RCC 7860 (cell line): ENCODE results near the gene CLN3.
"Not testable (repeated sequence)": the region's sequence is repeated elsewhere in the genome, so short reads cannot be mapped to it uniquely, and the experiment has no call there.

Experiments used
- DNase-seq: peaks from one replicate; pipeline ENCODE4 v3.0.0-alpha.2; 2015; ENCODE audit warnings: low spot score
- FAIRE-seq: peaks from 2 replicates; lab custom pipeline; 2012; peaks lifted over from hg19 to GRCh38; lab: Jason Lieb, UNC

CLN3 gene

GRCh38 chr16:28495098-28495793, 3.4 kb upstream of the CLN3 start:
- FAIRE-seq (no peak), DNase-seq (no peak)

DNA sequence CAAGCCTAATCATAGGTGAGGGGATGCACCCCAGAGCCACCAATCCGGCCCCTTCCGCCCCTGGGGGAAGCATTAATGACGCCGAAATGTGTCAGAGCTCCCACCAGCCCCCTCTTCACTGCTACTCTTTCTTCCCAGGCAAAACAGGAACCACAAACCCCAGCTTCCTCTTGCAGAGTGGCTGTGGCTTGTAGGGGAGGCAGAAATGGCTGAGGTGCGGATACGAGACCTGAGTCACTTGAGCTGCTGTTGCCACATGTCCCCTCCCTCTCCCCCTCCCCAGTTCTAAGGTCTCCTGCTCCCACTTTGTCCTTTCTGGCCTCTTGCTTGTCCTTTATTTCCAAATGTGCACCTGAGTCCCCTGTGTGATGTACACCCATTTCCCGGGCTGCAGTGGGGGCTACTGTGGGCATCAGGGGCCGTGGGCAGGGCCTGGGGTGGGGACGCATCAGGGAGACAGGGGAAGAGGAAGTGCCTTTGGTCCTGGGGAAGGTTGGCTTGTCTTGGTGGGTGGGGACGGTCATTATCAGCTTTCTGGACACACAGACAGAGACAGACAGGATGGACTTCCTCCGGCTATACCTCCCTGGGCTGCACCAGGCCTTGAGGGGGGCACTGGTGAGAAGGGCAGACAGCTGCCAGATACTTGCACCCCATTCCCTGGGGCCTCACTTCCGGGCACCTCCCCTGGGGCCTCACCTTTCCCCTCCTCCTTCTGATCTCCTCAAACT, 2.4 kb upstream of the CLN3 start, which contains the start of gene APOBR:
Gene APOBR (plus strand): TSS at position 523 of the 731 bp plus-strand sequence. CDS start 39 bp downstream, at position 562.
- no peak for DNase-seq
- no peak for FAIRE-seq

DNA sequence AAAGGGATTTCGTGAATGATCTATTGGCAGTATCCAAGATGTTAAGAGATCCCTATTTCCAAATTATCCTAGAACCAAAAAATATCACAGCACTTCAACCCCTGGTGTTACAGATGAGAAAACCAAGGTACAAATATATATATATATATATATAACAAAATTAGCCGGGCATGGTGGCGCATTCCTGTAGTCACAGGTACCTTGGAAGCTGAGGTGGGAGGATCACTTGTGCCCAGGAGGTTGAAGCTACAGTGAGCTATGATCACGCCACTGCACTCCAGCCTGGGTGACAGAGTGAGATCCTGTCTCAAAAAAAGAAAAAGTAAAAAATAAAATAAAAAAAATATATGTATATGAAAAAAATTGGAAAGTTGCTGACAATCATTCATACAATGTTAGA, 637 bp upstream of the CLN3 start:
- DNase-seq (no peak), FAIRE-seq (no peak)

DNA sequence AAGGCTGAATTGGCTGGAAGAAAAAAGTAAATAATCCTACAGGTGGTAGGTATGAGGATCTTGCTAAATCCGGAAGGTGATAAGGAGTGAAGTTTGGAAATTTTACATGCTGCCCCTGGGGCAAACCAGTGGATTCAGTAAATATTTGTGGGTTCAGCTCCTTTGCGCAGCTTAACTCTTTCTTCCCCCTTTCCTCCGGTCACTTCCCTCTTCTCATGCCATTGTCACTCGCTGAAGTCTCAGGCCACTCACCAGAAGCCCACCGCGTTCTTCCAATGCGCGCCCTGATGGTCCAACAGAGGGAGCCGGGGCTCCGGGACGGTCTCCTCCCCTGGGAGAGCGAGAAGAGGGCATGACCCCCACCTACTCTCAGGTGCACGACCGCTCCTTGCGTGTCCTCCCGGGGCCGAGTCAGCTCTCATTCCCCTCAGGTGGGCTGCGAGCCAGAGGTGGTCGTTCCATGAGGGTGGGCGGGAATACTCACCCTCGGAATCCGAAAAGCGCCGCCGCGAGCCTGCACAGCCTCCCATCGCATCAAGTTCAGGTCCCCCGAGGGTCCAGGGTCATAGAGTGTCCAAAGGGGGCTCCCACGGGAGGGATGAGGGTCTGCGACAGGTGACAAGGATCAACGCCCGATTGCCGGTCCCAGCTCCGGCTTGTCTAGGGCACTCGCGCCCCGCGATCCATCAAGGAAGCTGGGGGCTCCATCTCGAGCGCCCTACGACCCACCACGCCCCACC, 474 bp downstream of the CLN3 start:
- DNase-seq, result no peak
- no peak for FAIRE-seq

DNA sequence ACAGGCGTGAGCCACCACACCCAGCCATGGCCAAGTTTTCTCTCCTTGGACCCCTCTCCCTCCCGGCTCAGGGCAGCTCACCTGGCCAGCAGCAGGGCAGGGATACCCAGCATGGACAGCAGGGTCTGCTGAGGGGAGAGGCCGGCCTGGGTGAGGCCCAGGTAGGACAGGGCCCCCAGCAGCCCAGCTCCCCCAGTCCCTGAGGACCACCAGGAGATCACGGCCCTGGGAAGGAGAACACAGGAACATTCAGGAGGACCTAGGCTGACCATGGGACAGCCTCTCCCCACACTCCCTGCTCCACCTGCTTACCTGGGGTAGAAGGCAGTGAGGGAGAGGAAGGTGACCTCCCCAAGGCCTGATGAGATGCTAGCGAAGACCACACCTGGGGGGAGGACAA, 5.6 kb downstream of the CLN3 start:
- no peak for FAIRE-seq

GRCh38 chr16:28483361-28483760, 8.5 kb downstream of the CLN3 start:
- FAIRE-seq, DNase-seq: not testable (repeated sequence)

More for the DNA sequence above, 5.6 kb downstream of the CLN3 start:
- DNase-seq, result no peak

- no peak for DNase-seq
- FAIRE-seq, result no peak
These were observed 9.8 kb downstream of the CLN3 start for GRCh38 chr16:28482026-28482425.

DNA sequence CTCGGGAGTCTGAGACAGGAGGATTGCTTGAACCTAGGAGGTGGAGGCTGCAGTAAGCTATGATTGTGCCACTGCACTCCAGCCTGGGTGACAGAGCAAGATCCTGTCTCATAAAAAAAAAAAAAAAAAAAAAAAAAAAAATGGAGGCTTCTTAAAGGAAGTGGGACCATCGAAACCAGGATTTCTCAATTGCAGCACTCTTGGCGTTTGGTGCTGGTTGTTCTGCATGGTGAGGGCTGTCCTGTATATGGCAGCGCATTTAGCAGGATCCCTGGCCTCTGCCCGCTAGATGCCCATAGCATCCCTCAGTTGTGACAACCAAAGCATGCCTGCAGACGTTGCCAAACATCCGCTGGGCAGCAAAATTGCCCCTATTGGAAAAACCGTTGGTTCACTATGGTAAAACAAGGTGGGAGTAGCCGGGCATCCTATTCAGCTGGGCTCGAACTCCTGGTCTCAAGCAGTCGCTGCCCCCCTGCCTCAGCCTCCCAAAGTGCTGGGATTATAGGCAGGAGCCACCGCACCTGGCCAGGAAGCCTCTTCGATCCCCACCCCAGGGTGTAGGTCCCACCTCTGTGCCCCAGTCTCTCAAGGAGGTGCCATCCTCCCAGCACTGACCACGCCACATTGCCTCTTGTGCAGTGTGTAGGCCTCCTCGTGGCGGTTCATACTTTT, 13.2 kb downstream of the CLN3 start:
- no peak for FAIRE-seq
- DNase-seq, result no peak

GRCh38 chr16:28477311-28477920, 14.5 kb downstream of the CLN3 start:
- FAIRE-seq, result no peak

GRCh38 chr16:28475221-28475620, 16.7 kb downstream of the CLN3 start:
- DNase-seq (no peak), FAIRE-seq (no peak)

More at GRCh38 chr16:28477311-28477920, 14.5 kb downstream of the CLN3 start:
- no peak for DNase-seq

GRCh38 chr16:28473714-28474265, 18.1 kb downstream of the CLN3 start:
- FAIRE-seq, result no peak

GRCh38 chr16:28447081-28447480, 44.8 kb downstream of the CLN3 start:
- not testable (repeated sequence) for DNase-seq, FAIRE-seq

More at GRCh38 chr16:28473714-28474265, 18.1 kb downstream of the CLN3 start:
- DNase-seq, result no peak

DNA sequence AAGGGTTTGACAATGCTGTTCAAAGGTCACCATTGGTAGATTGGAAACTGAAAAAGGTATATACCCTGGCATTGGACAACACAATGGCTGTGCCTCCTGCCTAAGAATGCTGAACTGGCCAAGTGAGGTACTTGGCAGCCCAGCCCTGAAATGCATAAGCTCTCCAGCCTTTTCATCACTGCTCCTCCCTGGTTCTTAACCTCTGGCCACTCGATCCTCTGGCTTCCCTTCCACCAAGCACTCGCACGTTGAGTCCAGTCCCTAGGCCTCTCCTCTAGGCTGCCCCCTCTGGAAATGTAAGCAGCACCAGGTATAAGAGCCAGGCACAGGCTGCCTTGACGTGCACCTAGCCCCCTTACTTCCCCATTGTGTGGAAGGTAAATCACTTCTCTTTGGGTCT, 45.5 kb downstream of the CLN3 start:
- FAIRE-seq, DNase-seq: not testable (repeated sequence)

- not testable (repeated sequence) for DNase-seq, FAIRE-seq
These were observed 47.9 kb downstream of the CLN3 start for GRCh38 chr16:28443943-28444342.

- DNase-seq, FAIRE-seq: not testable (repeated sequence)
These were observed 53.0 kb downstream of the CLN3 start for GRCh38 chr16:28438899-28439298.

DNA sequence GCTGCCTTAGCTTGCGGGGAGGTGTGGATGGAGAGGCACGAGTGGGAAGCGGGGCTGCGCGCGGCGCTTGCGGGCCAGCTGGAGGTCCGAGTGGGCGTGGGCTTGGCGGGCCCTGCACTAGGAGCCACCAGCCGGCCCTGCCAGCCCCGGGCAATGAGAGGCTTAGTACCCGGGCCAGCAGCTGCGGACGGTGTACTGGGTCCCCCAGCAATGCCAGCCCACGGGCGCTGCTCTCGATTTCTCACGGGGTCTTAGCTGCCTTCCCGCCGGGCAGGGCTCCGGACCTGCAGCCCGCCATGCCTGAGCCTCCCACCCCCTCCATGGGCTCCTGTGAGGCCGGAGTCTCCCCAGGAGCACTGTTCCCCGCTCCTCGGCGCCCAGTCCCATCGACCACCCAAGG, 56.5 kb downstream of the CLN3 start:
- not testable (repeated sequence) for FAIRE-seq, DNase-seq
